ENCODE data around the gene PCBP3.

Gene PCBP3

GRCh38 chr21:45868086-45868485 lies 224.6 kb downstream of the PCBP3 start:
- TF ChIP-seq CTCF (conservative IDR thresholded peaks at IDR 0.05), result no peak
- no peak for TF ChIP-seq ZFX (IDR thresholded peaks at IDR 0.05)
- no peak overlapping the region for H3K27ac ChIP-seq

GRCh38 chr21:45868488-45868887 lies 225.0 kb downstream of the PCBP3 start:
- no peak overlapping the region for H3K27ac ChIP-seq
- no peak for TF ChIP-seq CTCF (conservative IDR thresholded peaks at IDR 0.05)
- no peak for TF ChIP-seq ZFX (IDR thresholded peaks at IDR 0.05)

- no peak for TF ChIP-seq ZFX (IDR thresholded peaks at IDR 0.05)
- TF ChIP-seq CTCF (conservative IDR thresholded peaks at IDR 0.05), result no peak
- H3K27ac ChIP-seq, result no peak overlapping the region
These were observed 225.8 kb downstream of the PCBP3 start for GRCh38 chr21:45869121-45870007.

GRCh38 chr21:45870421-45870820 lies 226.9 kb downstream of the PCBP3 start:
- H3K27ac ChIP-seq, result no peak overlapping the region
- TF ChIP-seq ZFX (IDR thresholded peaks at IDR 0.05) (no peak), CTCF (conservative IDR thresholded peaks at IDR 0.05) (no peak)

GRCh38 chr21:45870851-45871615 lies 227.5 kb downstream of the PCBP3 start:
- TF ChIP-seq ZFX (IDR thresholded peaks at IDR 0.05) (no peak), CTCF (conservative IDR thresholded peaks at IDR 0.05) (no peak)
- H3K27ac ChIP-seq, result no peak overlapping the region

DNA sequence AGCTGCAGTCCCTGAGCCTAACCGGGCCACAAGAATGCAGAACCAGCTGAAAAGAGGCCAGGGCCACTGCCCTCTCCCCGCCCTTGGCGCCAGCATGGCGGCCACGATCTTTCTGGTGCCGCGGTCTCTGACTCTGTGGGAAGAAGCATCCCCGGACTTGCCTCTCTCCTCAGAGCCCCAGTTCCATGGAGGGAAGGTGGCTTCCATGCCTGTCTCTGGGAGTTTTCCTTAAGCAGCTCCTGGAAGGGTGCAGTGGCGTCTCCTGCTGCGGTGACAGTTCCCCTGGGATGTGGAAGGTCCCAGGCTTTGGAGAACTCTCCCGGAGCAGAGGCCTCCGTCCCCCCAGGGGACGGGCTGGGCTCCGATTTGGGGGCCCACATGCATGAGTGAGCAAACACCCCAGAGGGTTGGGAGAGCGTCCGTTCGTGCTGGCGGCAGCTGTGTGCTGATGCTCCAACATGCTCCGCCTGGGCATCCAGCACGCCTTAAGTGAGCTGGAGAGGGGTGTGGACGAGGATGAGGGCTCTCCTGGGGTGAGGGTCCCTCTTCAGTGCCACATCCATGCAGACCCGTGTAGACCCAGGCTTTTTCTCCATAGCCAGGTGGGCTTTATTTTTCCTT lies 228.2 kb downstream of the PCBP3 start:
- H3K27ac ChIP-seq, result no peak overlapping the region
- no peak for TF ChIP-seq ZFX (IDR thresholded peaks at IDR 0.05)
- TF ChIP-seq CTCF (conservative IDR thresholded peaks at IDR 0.05), result no peak

DNA sequence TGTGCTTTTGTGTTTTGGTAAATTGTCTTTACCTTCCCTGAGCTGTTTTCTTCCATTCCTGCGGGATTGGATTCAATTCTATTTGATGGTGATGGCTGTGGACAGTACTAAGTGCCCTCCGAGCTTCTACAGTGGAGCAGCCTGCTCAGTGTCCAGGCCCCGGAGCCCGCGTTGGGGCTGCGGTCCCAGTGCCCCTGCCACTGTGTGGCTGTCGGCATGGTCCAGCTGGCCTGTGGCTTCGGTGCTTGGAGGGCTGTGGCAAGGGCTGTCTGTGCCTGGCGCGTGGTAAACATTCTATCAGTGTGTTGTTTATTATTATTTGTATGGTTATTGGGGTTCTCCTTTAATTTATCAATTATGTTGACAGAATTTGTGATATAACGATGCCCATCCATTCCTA lies 228.9 kb downstream of the PCBP3 start:
- no peak overlapping the region for H3K27ac ChIP-seq
- TF ChIP-seq CTCF (conservative IDR thresholded peaks at IDR 0.05) (no peak), ZFX (IDR thresholded peaks at IDR 0.05) (no peak)

All from C4-2B (cell line).